ENCODE results near the gene BSND.
"Not testable (repeated sequence)": the region's sequence is repeated elsewhere in the genome, so short reads cannot be mapped to it uniquely, and the experiment has no call there.

The BSND gene

GRCh38 chr1:55010887-55011217, 12.1 kb downstream of the BSND start:
- in situ Hi-C loops (cut with MboI; ENCODE audit: low sequenced_read_pairs), result no loop called here

GRCh38 chr1:55012661-55013060, 13.9 kb downstream of the BSND start:
- in situ Hi-C loops (cut with MboI; ENCODE audit: low sequenced_read_pairs), result no loop called here

- in situ Hi-C loops (cut with MboI; ENCODE audit: low sequenced_read_pairs), result no loop called here
Observed at GRCh38 chr1:55015123-55015522, 16.4 kb downstream of the BSND start.

DNA sequence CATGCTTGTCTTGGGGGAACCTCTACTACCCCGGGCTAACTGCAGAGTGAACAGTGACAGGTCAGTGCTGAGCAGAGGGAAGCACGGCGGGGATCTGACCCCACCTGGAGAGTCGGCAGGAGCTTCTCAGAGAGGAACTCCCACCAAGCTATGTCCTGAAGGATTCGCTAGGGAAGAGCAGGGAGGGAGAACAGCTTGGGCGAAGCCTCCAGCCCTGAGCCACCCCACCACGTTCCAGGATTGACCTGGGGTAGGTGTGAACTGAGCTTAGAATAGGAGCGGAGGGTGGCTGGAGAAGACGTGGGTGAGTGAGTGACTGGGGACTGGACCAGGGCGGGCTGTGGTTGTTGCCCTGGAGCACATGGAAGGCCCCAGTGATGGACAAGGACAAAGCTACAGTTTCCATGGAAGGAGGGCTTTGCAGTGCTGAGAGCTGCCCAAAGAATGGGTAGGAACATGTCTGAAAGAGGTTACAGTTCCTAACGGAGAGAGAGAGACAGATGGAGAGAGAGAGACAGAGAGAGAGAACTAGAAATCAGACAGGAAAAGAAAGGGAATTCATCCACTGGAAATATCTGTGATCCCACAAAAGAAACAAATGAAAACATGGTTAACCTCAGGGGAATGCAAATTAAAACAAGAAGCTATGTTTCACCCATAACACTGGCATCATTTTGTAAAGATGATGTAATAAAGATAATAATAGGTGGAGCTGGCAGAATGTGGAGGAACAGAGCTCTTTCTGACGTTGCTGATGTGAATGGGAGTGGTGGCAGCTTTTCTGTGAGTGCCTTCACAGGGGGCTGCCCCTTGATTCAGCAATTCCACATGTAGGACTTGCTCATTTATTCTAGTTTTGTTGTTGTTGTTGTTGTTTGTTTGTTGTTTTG, 17.2 kb downstream of the BSND start:
- in situ Hi-C loops (cut with MboI; ENCODE audit: low sequenced_read_pairs), result no loop called here

DNA sequence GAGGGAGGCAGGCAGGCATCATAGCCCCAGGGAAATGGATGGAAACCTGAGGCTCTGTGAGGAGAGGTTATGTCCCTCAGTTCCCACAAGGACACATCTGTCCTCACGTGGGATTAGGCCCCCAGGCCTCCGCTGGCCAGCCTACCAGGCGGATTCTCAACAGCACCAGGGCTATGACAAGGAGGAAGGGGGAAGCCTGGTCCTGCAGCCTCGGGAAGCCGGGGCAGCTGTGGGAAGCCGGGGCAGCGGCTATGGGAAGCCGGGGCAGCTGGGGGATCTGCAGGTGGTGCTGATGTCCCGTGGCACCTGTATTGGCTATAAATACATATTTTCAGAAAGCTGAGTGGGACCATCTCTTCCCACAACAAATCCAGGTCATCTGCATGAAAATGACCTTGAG, 19.7 kb downstream of the BSND start:
- in situ Hi-C loops (cut with MboI; ENCODE audit: low sequenced_read_pairs), result no loop called here

DNA sequence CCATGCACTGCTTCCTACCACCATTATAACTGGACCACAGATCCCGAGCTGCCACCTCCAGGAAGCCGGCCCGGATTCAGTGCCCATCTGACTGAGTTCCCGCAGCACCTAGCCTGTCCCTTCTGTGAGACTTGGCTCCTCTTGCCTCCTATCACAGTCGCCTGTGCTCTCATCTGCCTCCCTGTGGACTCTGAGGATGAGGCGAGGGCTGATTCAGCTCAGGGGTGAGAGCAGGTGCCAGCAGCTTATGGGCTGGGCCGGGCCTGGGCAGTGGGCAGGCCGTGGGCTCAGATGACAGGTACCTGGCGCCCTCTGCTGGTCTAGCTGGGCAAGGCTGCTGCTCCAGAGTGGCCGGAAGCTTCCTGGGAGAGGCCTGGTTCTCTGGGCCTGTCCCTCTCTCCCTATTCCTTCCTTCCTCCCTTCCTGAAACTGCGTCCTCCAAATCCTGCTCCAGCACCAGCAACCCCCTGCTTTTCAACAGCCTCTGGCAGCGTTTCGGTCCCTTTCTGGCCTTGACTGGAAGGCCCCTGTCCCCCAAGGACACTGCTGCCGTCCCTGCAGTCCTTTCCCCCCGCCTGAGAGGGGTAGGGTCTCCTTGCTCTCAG, 23.3 kb downstream of the BSND start:
- in situ Hi-C loops (cut with MboI; ENCODE audit: low sequenced_read_pairs), result no loop called here

GRCh38 chr1:55024163-55024562, 25.4 kb downstream of the BSND start:
- in situ Hi-C loops (cut with MboI; ENCODE audit: low sequenced_read_pairs), result not testable (repeated sequence)

DNA sequence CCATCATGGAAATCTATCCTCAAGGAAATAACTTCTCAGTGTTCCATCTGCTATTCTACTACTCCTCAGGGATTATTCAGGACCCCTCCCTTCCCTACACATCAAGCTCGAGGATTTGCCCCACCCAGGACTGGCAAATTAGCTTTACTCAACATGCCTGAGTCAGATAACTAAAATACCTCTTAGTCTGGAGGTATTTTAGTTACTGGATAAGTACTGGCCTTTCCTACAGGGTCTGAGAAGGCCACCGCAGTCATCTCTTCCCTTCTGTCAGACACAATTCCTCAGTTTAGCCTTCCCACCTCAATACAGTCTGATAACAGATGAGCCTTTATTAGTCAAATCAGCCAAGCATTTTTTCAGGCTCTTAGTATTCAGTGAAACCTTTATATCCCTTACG, 27.9 kb downstream of the BSND start:
- in situ Hi-C loops (cut with MboI; ENCODE audit: low sequenced_read_pairs), result not testable (repeated sequence)

GRCh38 chr1:55031098-55031497, 32.4 kb downstream of the BSND start:
- in situ Hi-C loops (cut with MboI; ENCODE audit: low sequenced_read_pairs), result not testable (repeated sequence)

DNA sequence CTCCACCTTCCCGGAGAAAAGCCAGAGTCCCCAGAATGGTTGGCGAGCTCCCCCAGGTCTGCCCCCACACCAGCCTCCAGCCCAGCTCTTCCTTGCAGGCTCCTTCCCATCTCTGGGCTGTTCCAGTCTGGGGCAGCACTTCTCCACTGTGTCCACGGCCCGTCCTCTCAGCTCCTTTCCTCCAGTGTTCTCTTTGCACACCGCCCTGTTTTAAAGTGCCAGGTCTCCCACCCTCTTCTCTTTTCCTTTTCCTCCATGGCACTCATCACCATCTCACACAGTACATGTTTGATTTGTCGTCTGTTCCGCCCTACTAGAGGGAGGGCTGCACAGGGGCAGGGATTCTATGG, 34.5 kb downstream of the BSND start:
- in situ Hi-C loops (cut with MboI; ENCODE audit: low sequenced_read_pairs), result no loop called here

- in situ Hi-C loops (cut with MboI; ENCODE audit: low sequenced_read_pairs), result no loop called here
Observed at GRCh38 chr1:55034476-55035133, 35.9 kb downstream of the BSND start.

DNA sequence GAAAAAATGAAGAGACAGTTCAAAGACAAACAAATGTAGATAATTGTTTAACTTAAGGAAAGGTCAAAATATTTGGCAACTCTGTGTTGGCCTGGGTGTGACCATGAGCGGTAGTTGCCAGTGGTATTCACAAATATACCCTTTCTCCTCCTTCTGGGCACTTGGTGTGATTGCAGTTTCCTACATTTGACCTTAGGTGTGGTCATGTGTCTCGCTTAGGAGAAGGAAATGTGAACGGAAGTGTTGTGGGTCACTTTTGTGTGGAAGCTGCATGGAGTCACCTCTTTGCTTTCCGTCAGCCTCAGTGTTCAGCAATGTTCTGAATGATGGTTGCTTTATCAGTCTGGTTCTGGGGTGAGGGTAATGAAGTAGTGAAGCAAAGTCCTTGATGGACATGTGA, 37.2 kb downstream of the BSND start:
- in situ Hi-C loops (cut with MboI; ENCODE audit: low sequenced_read_pairs), result no loop called here

DNA sequence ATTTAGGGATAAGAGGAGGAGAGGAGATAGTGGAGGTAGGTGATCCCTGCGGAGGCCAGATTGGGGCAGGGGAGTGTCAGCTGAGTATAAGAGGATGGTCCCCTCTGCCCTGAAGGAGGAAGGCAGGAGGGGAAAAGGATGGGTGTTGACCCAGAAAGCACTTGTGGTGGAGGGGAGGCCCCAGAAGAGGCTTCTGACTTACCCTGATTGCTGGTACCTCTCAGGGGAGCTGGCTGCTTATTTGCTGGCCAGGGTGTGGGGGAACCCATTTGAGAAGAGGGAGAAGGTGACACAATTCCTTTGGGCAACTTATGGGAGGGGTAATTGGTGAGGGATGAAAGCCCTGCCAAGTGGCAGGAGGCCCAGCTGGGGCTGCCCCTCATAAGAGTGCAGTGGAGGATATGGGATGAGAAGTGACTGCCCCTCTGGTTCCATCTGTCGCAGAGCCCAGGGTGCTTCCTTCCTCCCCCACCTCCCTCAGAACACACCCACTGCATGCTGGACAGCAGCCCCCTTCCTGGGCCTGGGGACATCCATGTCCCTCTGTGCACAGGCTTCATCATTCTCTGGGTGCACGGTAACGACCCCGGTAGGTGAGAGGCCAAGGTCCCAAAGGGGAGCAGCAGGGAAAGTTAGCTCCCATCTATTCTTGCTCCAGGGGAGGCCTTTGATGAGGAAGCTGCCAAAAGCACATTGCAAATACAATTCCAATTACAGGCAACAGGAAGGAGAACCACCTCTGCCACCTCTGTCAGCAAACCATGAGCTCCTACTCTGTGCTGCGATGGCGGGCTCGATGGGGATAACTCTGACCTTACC, 39.2 kb downstream of the BSND start:
- in situ Hi-C loops (cut with MboI; ENCODE audit: low sequenced_read_pairs), result no loop called here

DNA sequence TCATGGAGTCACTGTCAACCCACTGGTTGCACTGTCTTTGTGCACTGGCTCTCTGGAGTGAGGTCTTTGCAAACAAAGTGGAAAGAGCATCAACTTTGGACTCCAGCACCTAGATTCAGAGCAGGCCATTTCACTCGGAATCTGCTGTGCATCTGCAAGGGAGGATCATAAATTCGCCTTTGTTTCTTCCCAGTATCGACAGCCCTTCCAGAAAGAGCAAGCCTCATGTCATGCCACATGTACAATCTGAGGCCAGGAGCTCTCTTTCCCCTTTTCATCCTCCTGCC, 39.8 kb downstream of the BSND start:
- in situ Hi-C loops (cut with MboI; ENCODE audit: low sequenced_read_pairs), result no loop called here

- in situ Hi-C loops (cut with MboI; ENCODE audit: low sequenced_read_pairs), result no loop called here
Observed at GRCh38 chr1:55038974-55039341, 40.2 kb downstream of the BSND start.

DNA sequence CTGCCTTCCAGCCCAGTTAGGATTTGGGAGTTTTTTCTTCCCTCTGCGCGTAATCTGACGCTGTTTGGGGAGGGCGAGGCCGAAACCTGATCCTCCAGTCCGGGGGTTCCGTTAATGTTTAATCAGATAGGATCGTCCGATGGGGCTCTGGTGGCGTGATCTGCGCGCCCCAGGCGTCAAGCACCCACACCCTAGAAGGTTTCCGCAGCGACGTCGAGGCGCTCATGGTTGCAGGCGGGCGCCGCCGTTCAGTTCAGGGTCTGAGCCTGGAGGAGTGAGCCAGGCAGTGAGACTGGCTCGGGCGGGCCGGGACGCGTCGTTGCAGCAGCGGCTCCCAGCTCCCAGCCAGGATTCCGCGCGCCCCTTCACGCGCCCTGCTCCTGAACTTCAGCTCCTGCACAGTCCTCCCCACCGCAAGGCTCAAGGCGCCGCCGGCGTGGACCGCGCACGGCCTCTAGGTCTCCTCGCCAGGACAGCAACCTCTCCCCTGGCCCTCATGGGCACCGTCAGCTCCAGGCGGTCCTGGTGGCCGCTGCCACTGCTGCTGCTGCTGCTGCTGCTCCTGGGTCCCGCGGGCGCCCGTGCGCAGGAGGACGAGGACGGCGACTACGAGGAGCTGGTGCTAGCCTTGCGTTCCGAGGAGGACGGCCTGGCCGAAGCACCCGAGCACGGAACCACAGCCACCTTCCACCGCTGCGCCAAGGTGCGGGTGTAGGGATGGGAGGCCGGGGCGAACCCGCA, 40.8 kb downstream of the BSND start, which contains the start of gene PCSK9:
TSS of gene PCSK9 (plus strand) at position 207 of the 741 bp plus-strand sequence. CDS start at position 497, 290 bp downstream.
- in situ Hi-C loops (cut with MboI; ENCODE audit: low sequenced_read_pairs), result no loop called here

DNA sequence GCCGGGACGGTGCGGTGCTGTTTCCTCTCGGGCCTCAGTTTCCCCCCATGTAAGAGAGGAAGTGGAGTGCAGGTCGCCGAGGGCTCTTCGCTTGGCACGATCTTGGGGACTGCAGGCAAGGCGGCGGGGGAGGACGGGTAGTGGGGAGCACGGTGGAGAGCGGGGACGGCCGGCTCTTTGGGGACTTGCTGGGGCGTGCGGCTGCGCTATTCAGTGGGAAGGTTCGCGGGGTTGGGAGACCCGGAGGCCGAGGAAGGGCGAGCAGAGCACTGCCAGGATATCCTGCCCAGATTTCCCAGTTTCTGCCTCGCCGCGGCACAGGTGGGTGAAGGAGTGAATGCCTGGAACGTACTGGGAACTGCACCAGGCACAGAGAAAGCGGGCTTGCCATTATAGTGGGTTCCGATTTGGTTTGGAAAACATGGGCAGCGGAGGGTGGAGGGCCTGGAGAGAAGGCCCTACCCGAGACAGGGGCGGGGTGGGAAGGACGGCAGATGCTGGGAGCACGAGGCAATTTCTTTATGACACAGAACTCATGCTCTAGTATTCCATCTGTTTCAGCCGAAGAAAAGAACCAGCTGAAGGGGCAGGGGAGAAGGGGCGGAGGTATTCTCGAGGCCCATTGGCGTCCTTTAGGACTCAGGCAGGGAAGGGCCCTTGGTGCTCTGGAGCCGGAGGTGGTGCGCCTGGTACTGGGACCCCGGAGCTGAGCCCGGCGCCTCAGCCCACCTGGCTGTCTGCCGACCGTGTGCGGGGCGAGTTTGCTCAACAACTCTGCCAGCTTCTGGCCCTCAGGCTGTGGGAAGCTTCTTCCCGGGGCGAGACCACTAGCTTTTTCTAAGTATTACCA, 41.6 kb downstream of the BSND start:
- in situ Hi-C loops (cut with MboI; ENCODE audit: low sequenced_read_pairs), result no loop called here

GRCh38 chr1:55040933-55041494, 42.3 kb downstream of the BSND start:
- in situ Hi-C loops (cut with MboI; ENCODE audit: low sequenced_read_pairs), result no loop called here

DNA sequence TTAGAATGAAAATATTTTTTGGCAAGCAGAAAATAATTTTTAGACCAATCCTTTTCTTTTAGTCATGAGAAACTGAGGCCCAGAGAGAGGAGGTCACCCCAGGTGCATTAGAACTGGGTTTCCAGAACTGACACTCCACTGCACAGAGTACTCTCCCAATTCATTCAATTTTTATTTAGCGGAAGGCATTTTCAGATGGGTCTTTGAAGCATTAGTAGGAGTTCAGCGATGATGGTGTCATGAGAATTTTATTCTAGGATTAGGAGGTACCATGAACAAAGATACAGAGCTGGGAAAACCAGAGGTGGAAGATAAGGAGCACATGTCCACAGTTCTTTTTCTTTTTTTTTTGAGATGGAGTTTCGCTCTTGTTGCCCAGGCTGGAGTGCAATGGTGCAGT, 42.9 kb downstream of the BSND start:
- in situ Hi-C loops (cut with MboI; ENCODE audit: low sequenced_read_pairs), result no loop called here

- in situ Hi-C loops (cut with MboI; ENCODE audit: low sequenced_read_pairs), result no loop called here
Observed at GRCh38 chr1:55043011-55043410, 44.3 kb downstream of the BSND start.

Data from HL-60/S4 treated with retinoic acid at 250 ng/mL for 4 days and 3 days (cell line).